Brain microvascular endothelial cell (primary cell): Measurements from ENCODE around the gene LEAP2.

ENCODE experiments used
- DNase-seq: peaks from one replicate; pipeline ENCODE4 v3.0.0-alpha.2; 2020
- H3K27ac ChIP-seq: fragments of 250-450 bp; sonication (Bioruptor Pico); 2 replicates; pipeline ENCODE4 v1.5.1; 2020; ENCODE audit warnings: mild to moderate bottlenecking, moderate library complexity
- H3K27me3 ChIP-seq: fragments of 250-450 bp; sonication (Bioruptor Pico); replicated peaks from 2 replicates; pipeline ENCODE4 v1.5.1; 2020; ENCODE audit warnings: mild to moderate bottlenecking
- H3K36me3 ChIP-seq: fragments of 250-450 bp; sonication (Bioruptor Pico); replicated peaks from 2 replicates; pipeline ENCODE4 v1.5.1; 2020; ENCODE audit warnings: mild to moderate bottlenecking
- H3K4me3 ChIP-seq: 2 replicates; pipeline ENCODE4 v1.5.1; 2011; ENCODE audit warnings: low read depth, mild to moderate bottlenecking, control low read depth, low read length, moderate library complexity
- in situ Hi-C: cut with HindIII; loops from 2 replicates; pipeline ENCODE4 v1.10.0; 2017; ENCODE audit warnings: low sequenced_read_pairs, low pct_ligation_motif_present
- TF ChIP-seq, protein P1 (sequence below): IDR thresholded peaks from 2 replicates; pipeline ENCODE4 v1.5.1; 2011; ENCODE audit warnings: low read depth, mild to moderate bottlenecking, moderate library complexity, low read length, control low read depth, inconsistent platforms; ENCODE audit errors: missing control alignments

LEAP2 gene

DNA sequence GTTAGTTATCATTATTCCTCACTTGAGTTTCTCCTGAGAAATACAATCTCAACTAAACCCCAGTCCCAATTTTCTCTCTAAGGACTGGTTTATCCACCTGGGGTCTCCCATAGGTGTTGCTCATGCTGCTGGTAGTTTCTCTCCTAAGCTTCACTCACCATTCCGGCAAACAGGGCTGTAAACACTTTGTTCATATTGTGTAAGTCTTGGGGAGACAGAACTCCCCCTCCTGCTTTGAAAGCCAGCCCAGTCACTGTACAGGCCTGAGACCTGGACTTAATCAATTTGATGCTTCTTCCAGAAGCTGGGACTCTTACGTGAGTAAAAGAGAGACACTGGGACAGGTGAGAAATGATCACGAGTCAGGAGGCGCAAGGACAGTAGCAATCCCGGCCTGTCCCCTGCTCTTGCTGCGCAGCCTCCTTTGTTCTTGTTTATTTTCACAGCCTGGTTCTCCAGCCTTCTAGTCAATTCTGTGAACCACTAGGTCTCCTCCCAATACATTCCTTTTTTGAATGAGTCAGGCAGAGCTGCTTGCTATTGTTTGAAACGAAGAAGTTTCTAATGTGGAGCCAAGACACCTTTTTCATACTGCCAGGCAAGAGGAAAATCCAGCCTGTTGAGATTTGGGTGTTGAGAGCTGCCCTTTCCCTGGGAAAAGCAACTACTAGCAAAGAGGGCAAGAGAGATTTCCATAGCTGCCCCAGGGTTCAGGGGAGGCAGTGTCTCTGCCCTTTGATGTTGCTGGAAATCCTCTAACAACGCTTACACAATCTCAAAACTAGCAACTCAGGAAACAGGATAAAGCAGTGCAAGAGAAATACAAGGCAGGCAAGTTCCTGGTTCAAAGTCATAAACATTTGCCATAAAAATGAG is 33.8 kb upstream of the LEAP2 start:
- H3K4me3 ChIP-seq = no peak overlapping the region
- peak overlapping the region; percentile 44 for H3K27ac ChIP-seq
- no peaks in the 10 kb centered on the region for H3K27me3 ChIP-seq
- in situ Hi-C loops = no loop called here
- H3K36me3 ChIP-seq = no peaks in the 10 kb centered on the region
- DNase-seq = peak; percentile 42
- TF ChIP-seq, protein P1, sequence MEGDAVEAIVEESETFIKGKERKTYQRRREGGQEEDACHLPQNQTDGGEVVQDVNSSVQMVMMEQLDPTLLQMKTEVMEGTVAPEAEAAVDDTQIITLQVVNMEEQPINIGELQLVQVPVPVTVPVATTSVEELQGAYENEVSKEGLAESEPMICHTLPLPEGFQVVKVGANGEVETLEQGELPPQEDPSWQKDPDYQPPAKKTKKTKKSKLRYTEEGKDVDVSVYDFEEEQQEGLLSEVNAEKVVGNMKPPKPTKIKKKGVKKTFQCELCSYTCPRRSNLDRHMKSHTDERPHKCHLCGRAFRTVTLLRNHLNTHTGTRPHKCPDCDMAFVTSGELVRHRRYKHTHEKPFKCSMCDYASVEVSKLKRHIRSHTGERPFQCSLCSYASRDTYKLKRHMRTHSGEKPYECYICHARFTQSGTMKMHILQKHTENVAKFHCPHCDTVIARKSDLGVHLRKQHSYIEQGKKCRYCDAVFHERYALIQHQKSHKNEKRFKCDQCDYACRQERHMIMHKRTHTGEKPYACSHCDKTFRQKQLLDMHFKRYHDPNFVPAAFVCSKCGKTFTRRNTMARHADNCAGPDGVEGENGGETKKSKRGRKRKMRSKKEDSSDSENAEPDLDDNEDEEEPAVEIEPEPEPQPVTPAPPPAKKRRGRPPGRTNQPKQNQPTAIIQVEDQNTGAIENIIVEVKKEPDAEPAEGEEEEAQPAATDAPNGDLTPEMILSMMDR = no peak

DNA sequence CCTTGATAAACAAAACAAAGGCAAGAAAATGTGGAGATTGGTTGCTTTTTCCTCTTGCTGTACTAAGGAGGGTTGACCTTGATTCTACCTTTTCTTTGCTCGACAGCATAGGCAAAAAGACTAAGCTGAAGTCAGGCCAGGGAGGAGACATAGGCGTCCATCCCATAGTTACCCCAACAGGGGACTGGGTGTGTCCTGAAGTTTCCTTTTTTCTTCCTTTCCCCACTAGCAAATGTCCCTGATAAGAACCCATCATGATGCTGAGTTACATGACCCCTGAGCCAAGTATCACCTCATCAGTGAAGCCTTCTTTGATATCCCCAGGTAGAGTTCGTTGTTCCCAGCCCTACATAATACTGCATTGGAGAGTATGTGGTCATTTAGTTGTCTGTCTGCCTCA is 33.2 kb upstream of the LEAP2 start:
- Histone ChIP-seq H3K27me3 (no peaks in the 10 kb centered on the region), H3K4me3 (no peak overlapping the region), H3K36me3 (no peaks in the 10 kb centered on the region), H3K27ac (peak overlapping the region; percentile 44)
- no peak for DNase-seq
- TF ChIP-seq, protein P1 = no peak
- in situ Hi-C loops = no loop called here

DNA sequence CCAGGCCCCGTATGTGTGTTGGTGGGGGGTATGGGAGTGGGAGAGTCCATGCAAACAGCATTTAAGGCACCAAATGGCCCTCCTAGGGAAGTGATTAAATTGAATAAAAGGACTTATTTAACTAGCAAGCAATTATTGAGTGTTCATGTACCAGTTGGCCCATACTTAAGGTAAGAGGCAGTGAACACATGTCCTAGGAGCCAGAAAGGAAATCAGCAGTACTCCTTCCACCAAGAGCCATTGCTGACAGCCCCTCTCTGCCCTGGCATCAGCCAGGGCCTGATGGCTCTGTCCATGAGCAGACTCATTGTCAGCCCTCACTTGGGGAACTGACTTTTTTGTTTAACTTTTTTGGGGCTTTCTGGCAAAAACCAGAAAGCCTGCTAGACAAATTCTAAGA is 32.6 kb upstream of the LEAP2 start:
- TF ChIP-seq, protein P1 = no peak
- in situ Hi-C loops = no loop called here
- no peak for DNase-seq
- H3K36me3 ChIP-seq = no peaks in the 10 kb centered on the region
- H3K4me3 ChIP-seq = no peak overlapping the region
- no peak overlapping the region for H3K27ac ChIP-seq
- no peaks in the 10 kb centered on the region for H3K27me3 ChIP-seq

DNA sequence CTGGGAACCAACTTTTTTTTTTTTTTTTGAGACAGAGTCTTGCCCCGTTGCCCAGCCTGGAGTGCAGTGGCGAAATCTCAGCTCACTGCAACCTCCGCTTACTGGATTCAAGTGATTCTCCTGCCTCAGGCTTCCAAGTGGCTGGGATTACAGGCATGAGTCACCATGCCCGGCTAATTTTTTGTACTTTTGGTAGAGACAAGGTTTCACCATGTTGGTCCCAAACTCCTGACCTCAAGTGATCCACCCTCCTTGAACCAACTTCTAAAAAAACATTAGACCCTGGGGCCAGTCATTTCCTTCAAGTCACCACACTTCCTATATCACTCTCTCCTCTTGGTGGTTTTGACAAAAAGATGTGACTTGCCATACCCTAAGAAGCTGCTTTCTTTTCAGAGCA is 32.2 kb upstream of the LEAP2 start:
- no peak overlapping the region for H3K27ac ChIP-seq
- TF ChIP-seq, protein P1 = no peak
- in situ Hi-C loops = no loop called here
- no peaks in the 10 kb centered on the region for H3K36me3 ChIP-seq
- DNase-seq = no peak
- H3K27me3 ChIP-seq = no peaks in the 10 kb centered on the region
- H3K4me3 ChIP-seq = no peak overlapping the region

DNA sequence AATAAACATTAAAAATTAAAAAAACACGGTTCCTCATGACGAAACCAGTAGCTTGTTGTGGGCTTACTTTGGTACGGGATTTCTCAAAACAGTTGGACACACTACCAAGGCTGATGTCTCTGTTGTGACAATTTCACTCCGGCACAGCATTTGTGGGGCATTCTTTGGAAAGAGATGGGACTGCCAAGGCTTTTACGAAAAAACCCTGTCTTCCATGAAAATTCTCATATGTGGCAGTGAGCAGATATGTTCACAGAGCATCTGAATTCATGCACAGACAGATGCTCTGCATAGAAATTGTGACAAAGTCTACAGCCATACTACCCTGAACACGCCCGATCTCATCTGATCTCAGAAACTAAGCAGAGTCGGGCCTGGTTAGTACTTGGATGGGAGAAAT is 25.2 kb upstream of the LEAP2 start:
- H3K27ac ChIP-seq = no peak overlapping the region
- no peak for DNase-seq
- H3K4me3 ChIP-seq = no peak overlapping the region
- TF ChIP-seq, protein P1 = no peak
- in situ Hi-C loops = no loop called here
- no peaks in the 10 kb centered on the region for H3K36me3 ChIP-seq
- no peaks in the 10 kb centered on the region for H3K27me3 ChIP-seq

DNA sequence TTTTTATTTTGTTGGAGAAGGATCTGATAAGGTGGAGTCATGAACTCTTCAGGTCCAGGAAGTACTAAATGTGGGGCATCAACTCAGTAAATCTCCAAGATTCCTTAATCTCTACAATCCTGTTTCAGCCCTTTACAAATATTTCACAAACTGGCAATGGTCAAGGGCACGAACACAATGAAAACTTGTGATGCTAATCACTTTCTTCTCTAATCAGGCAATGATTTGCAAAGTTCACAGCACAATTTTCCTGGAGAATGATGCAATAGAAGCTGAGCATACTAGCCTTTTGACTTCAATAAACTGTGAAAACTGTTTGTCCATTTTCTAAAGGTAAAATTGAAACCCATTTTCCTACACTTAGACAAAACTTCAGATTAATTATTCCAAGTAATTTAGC is 24.1 kb upstream of the LEAP2 start:
- in situ Hi-C loops = no loop called here
- no peak for DNase-seq
- TF ChIP-seq, protein P1 = no peak
- Histone ChIP-seq H3K36me3 (no peaks in the 10 kb centered on the region), H3K27ac (no peak overlapping the region), H3K27me3 (no peaks in the 10 kb centered on the region), H3K4me3 (no peak overlapping the region)
